HAP-1 (cell line): ENCODE data around the gene STK24.
"Not testable (repeated sequence)": the region's sequence is repeated elsewhere in the genome, so short reads cannot be mapped to it uniquely, and the experiment has no call there.

Experiments used
- DNase-seq, 2 experiments: peaks; one replicate each; pipeline ENCODE4 v3.0.0-alpha.2; 2016 to 2020; ENCODE audit warnings: low spot score in 2 of 2
- H3K27me3 ChIP-seq: fragments of 250-450 bp; sonication (Bioruptor Pico); 2 replicates; pipeline ENCODE4 v1.5.1; 2020; ENCODE audit warnings: low read depth, mild to moderate bottlenecking, moderate library complexity
- H3K36me3 ChIP-seq: fragments of 250-450 bp; sonication (Bioruptor Pico); replicated peaks from 2 replicates; pipeline ENCODE4 v1.5.1; 2020; ENCODE audit warnings: mild to moderate bottlenecking
- H3K4me1 ChIP-seq: fragments of 250-450 bp; sonication (Bioruptor Pico); 2 replicates; pipeline ENCODE4 v1.5.1; 2020; ENCODE audit warnings: mild to moderate bottlenecking
- H3K4me3 ChIP-seq: fragments of 250-450 bp; sonication (Bioruptor Pico); 2 replicates; pipeline ENCODE4 v1.5.1; 2020; ENCODE audit warnings: mild to moderate bottlenecking, moderate library complexity
- H3K9me3 ChIP-seq: fragments of 250-450 bp; sonication (Bioruptor Pico); 2 replicates; pipeline ENCODE4 v1.5.1; 2020; ENCODE audit warnings: mild to moderate bottlenecking, moderate library complexity
- in situ Hi-C: fragments of 300-500 bp; cut with MboI; formaldehyde crosslinking; loops from 3 replicates; pipeline ENCODE4 v1.14.3; 2020; ENCODE audit warnings: low sequenced_read_pairs, inconsistent platforms, mixed read lengths

Gene STK24

GRCh38 chr13:98576200-98576945 is 534 bp downstream of the STK24 start:
- H3K4me1 ChIP-seq, result peaks cover 27% of the 10 kb centered on the region
- H3K9me3 ChIP-seq, result no peaks in the 10 kb centered on the region
- H3K36me3 ChIP-seq, result peaks cover 7% of the 10 kb centered on the region
- H3K4me3 ChIP-seq, result peak overlapping the region; percentile 65
- H3K27me3 ChIP-seq, result no peaks in the 10 kb centered on the region
- in situ Hi-C loops, result no loop called here
- DNase-seq, result peak in 1 of 2 experiments; percentile 54

- in situ Hi-C loops, result no loop called here
Measured at GRCh38 chr13:98575904-98576199, 1.1 kb downstream of the STK24 start.

GRCh38 chr13:98575009-98575903 is 1.7 kb downstream of the STK24 start:
- Histone ChIP-seq H3K9me3 (no peaks in the 10 kb centered on the region), H3K27me3 (no peaks in the 10 kb centered on the region), H3K36me3 (peaks cover 7% of the 10 kb centered on the region), H3K4me3 (peak overlapping the region; percentile 65), H3K4me1 (peaks cover 22% of the 10 kb centered on the region)
- in situ Hi-C loops, result no loop called here
- peak in 1 of 2 experiments; percentile 34 for DNase-seq

More at GRCh38 chr13:98575904-98576199, 1.1 kb downstream of the STK24 start:
- Histone ChIP-seq H3K4me3 (peak overlapping the region; percentile 65), H3K9me3 (no peaks in the 10 kb centered on the region), H3K27me3 (no peaks in the 10 kb centered on the region), H3K36me3 (peaks cover 7% of the 10 kb centered on the region), H3K4me1 (peaks cover 27% of the 10 kb centered on the region)
- no peak for DNase-seq

- no peaks in the 10 kb centered on the region for H3K27me3 ChIP-seq
- peaks cover 7% of the 10 kb centered on the region for H3K36me3 ChIP-seq
- no peak for DNase-seq
- in situ Hi-C loops, result no loop called here
- peaks cover 4% of the 10 kb centered on the region; the same call in 1 of the 2 replicates for H3K9me3 ChIP-seq
- H3K4me1 ChIP-seq, result peaks cover 16% of the 10 kb centered on the region
- H3K4me3 ChIP-seq, result no peak overlapping the region
Measured at GRCh38 chr13:98571955-98572662, 4.8 kb downstream of the STK24 start.

- H3K4me1 ChIP-seq, result peaks cover 25% of the 10 kb centered on the region
- in situ Hi-C loops, result no loop called here
- DNase-seq, result no peak
- no peak overlapping the region for H3K4me3 ChIP-seq
- peaks cover 7% of the 10 kb centered on the region for H3K36me3 ChIP-seq
- H3K9me3 ChIP-seq, result peaks cover 4% of the 10 kb centered on the region; the same call in 1 of the 2 replicates
- no peaks in the 10 kb centered on the region for H3K27me3 ChIP-seq
Measured at GRCh38 chr13:98570929-98571372, 6.0 kb downstream of the STK24 start.

- H3K9me3 ChIP-seq, DNase-seq, H3K4me3 ChIP-seq, in situ Hi-C loops, H3K27me3 ChIP-seq: not testable (repeated sequence)
- Histone ChIP-seq H3K4me1 (peaks cover 29% of the 10 kb centered on the region), H3K36me3 (peaks cover 11% of the 10 kb centered on the region)
Measured at GRCh38 chr13:98569494-98570367, 7.2 kb downstream of the STK24 start.

- Histone ChIP-seq H3K27me3 (no peaks in the 10 kb centered on the region), H3K36me3 (peaks cover 11% of the 10 kb centered on the region), H3K4me1 (peaks cover 23% of the 10 kb centered on the region), H3K4me3 (no peak overlapping the region), H3K9me3 (peaks cover 4% of the 10 kb centered on the region; the same call in 1 of the 2 replicates)
- in situ Hi-C loops, result no loop called here
- no peak for DNase-seq
Measured at GRCh38 chr13:98568918-98569317, 8.0 kb downstream of the STK24 start.

- in situ Hi-C loops, result no loop called here
- peaks cover 13% of the 10 kb centered on the region for H3K4me1 ChIP-seq
Measured at GRCh38 chr13:98567140-98567539, 9.8 kb downstream of the STK24 start.

GRCh38 chr13:98565726-98566565 is 11.0 kb downstream of the STK24 start:
- Histone ChIP-seq H3K9me3 (peaks cover 4% of the 10 kb centered on the region; the same call in 1 of the 2 replicates), H3K36me3 (peaks cover 4% of the 10 kb centered on the region; the same call in 1 of the 2 replicates), H3K27me3 (no peaks in the 10 kb centered on the region), H3K4me1 (peaks cover 13% of the 10 kb centered on the region), H3K4me3 (no peak overlapping the region)
- in situ Hi-C loops, result no loop called here
- DNase-seq, result peak in 1 of 2 experiments; percentile 32

More at GRCh38 chr13:98567140-98567539, 9.8 kb downstream of the STK24 start:
- Histone ChIP-seq H3K4me3 (no peak overlapping the region), H3K36me3 (peaks cover 4% of the 10 kb centered on the region; the same call in 1 of the 2 replicates), H3K27me3 (no peaks in the 10 kb centered on the region), H3K9me3 (peaks cover 4% of the 10 kb centered on the region; the same call in 1 of the 2 replicates)
- no peak for DNase-seq

- Histone ChIP-seq H3K4me1 (peaks cover 16% of the 10 kb centered on the region), H3K36me3 (peaks cover 7% of the 10 kb centered on the region; the same call in 1 of the 2 replicates), H3K9me3 (peaks cover 4% of the 10 kb centered on the region; the same call in 1 of the 2 replicates), H3K27me3 (no peaks in the 10 kb centered on the region), H3K4me3 (no peak overlapping the region)
- DNase-seq, result no peak
- in situ Hi-C loops, result no loop called here
Measured at GRCh38 chr13:98564204-98564603, 12.7 kb downstream of the STK24 start.

GRCh38 chr13:98563071-98563470 is 13.8 kb downstream of the STK24 start:
- DNase-seq, result no peak
- Histone ChIP-seq H3K36me3 (peaks cover 7% of the 10 kb centered on the region; the same call in 1 of the 2 replicates), H3K4me1 (peaks cover 19% of the 10 kb centered on the region), H3K9me3 (no peaks in the 10 kb centered on the region), H3K4me3 (no peak overlapping the region), H3K27me3 (no peaks in the 10 kb centered on the region)
- in situ Hi-C loops, result no loop called here

- H3K4me1 ChIP-seq, result peaks cover 10% of the 10 kb centered on the region
- peaks cover 3% of the 10 kb centered on the region; the same call in 1 of the 2 replicates for H3K36me3 ChIP-seq
- no peaks in the 10 kb centered on the region for H3K27me3 ChIP-seq
- H3K4me3 ChIP-seq, result no peak overlapping the region
- in situ Hi-C loops, result no loop called here
- no peak for DNase-seq
- no peaks in the 10 kb centered on the region for H3K9me3 ChIP-seq
Measured at GRCh38 chr13:98559169-98559568, 17.7 kb downstream of the STK24 start.
